ENCODE measurements around the gene CDH4. TPM values are rescaled to one million over a fixed set of nuclear protein-coding genes. Genes with fewer than 3 reads are reported as not detected.

The CDH4 gene
- total RNA-seq, 1 donor from 2014 or later: not detected

DNA sequence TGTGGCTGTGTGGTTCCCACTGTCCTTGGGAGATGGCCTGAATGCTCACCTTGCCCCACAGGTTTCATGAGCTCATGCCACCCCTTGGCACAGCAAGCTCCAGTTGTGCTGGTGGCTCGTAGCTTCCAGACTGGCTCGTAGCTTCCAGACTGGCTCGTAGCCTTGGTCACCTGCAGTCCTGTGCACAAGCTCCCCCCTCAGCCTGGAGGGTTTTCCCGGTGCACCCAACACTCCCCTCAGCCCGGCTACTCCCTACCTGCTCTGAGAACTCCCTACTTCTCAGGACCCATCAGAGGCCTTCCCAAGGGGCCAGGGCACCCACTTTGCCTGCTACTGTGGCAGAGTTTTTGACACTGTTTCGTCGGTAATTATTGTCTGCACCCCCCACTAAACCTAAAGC, 528.0 kb downstream of the CDH4 start:
- intact Hi-C loops (cut with DNase I): no loop called here
- DNase-seq (ENCODE audit: low spot score): no peak

GRCh38 chr20:61784801-61785566, 532.9 kb downstream of the CDH4 start:
- no peak for DNase-seq (ENCODE audit: low spot score)
- intact Hi-C loops (cut with DNase I): no loop called here

GRCh38 chr20:61785567-61785816, 533.4 kb downstream of the CDH4 start:
- intact Hi-C loops (cut with DNase I): no loop called here
- no peak for DNase-seq (ENCODE audit: low spot score)

DNA sequence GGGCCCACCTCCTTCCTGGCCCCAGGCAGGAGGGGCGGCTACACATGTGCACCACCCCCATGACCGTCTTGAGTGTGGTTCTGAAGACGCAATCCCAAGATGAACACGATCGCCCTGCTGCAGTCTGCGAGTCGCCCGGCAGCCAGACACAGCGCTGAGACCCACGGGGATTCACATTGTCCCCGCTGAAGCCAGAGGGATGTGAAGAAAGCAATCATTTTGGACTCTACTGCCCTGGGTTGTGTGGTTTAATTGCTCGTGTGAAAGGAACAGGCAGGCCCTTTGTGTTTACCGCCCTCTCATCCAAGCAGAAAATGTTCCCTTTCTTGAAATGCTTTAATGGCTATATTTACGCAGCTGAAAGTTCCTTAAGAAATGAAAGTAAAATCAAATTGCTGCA, 534.2 kb downstream of the CDH4 start:
- no peak for DNase-seq (ENCODE audit: low spot score)

DNA sequence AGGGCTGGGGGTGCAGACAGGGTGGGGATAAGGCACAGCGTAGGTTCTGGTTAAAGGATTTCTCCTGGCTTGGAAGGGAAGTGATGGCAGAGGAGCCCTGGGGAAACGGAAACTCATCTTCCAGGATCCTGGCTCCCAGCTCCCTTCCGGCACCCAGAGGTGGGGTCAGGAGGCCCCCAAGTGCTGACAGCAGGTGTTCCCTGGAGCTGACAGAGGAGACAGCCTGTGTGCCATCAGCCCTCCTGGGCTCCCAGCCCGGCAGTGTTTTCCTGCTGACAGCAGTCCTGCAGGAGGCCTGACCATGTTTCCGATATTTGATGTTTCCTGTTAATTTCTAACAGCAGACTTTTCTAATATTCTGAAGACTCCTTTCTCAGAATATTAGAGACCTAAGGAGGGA, 536.3 kb downstream of the CDH4 start:
- intact Hi-C loops (cut with DNase I): no loop called here
- DNase-seq (ENCODE audit: low spot score): no peak

More for the DNA sequence above, 534.2 kb downstream of the CDH4 start:
- intact Hi-C loops (cut with DNase I): no loop called here

DNA sequence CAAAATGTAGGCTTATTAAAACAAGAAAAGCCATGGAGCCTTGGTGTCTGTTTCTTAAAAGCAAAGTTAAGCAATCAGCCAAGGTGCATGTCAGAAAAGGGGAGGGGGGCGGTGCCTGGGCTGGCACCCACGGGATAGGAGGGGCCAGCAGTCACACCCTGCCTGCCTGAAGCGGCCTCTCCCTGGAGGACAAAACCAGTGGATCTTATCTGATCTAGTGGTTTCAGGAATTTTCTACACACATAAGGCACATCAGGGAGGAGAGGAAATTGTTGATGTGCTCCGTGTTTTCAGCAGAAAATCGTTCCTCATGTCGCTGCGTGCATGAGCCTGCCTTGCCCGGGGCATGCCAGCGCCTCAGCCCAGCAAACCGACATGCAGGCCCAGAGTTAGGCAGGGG, 537.3 kb downstream of the CDH4 start:
- no peak for DNase-seq (ENCODE audit: low spot score)
- intact Hi-C loops (cut with DNase I): no loop called here

DNA sequence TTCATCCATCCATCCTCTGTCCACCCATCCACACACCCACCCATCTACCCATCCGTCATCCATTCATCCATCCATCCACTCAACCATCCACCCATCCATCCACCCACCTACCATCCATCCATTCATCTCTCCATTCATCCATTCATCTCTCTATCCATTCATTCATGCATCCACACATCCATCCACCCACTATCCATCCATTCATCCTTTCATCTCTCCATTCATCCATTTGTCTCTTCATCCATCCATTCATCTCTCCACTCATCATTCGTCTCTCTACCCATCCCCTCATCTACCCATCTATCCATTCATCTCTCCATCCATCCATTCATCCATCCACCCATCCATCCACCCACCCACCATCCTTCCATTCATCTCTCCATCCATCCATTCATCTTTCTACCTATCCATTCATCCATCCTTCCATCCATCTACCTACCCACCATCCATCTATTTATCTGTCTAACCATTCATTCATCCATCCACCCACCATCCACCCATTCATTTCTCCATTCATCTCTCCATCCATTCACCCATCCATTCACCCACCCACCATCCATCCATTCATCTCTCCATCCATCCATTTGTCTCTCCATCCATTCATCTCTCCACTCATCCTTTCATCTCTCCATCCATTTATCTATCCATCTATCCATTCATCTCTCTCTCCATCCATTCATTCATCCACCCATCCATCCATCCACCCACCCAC, 538.2 kb downstream of the CDH4 start:
- no peak for DNase-seq (ENCODE audit: low spot score)
- intact Hi-C loops (cut with DNase I): no loop called here

DNA sequence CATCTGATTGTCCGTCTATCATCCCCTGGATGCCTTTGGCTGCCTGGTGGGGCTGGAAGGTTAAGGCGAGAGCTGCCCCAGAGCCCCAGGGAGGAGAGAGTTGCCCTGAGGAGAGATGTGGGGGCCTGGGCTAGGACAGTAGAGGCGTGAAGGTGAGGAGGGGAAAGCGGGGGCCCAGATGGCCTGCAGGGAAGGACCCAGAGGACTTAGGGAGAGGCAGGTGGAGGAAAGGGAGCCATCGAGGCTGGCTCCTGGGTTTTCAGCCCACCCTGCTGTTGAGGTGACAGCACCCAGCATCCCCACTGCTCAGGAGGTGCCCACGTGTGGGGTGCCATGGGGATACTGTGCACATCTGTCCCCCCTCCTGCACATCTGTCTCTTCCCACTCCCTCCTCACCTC, 539.9 kb downstream of the CDH4 start:
- DNase-seq (ENCODE audit: low spot score): no peak
- intact Hi-C loops (cut with DNase I): no loop called here

DNA sequence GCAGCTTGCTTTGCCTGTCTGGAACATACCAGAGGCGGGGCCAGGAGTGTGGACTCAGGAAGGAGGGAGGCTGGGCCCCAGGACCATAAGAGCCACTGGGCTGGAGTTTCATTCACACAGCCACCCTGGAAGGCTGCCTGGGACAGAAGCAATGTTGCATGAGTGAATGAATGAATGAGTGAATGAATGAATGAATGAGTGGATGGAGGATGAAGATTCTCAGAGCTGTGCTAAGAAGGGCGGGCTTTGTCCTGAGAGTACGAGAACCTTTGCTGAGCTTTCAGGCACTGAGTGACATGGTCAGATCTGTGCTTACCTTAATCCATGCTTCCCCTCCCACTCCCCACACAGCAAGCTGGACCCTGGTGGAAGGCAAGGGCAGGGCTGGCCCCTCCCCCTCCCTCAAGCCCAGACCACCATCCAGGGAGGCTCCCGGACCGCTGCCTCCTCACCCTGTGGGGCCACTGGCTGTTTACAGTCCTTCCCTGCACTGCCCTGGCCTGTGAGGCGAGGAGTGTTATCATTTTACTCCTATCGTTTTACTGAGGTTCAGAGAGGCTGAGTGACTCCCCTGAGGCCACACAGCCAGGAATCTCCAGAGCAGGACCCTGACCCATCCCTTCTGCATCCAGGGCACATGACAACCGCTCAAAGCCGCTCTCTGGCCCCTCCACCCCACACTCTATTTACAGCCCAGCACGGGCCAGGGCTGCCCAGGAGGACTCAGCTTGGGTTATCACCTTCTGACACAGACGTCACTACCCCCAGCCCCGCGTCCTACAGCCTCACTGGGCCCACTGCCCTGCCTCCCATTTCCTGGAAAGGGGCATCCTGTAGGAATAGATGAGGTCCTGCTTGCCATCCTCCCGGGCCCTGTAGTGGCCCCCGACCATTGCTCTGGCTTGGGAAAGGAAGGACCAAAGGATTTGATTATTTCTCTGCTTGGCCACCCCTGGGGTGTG, 543.9 kb downstream of the CDH4 start:
- no peak for DNase-seq (ENCODE audit: low spot score)
- intact Hi-C loops (cut with DNase I): no loop called here

- intact Hi-C loops (cut with DNase I): no loop called here
- no peak for DNase-seq (ENCODE audit: low spot score)
Measured at GRCh38 chr20:61796738-61797137, 544.7 kb downstream of the CDH4 start.

DNA sequence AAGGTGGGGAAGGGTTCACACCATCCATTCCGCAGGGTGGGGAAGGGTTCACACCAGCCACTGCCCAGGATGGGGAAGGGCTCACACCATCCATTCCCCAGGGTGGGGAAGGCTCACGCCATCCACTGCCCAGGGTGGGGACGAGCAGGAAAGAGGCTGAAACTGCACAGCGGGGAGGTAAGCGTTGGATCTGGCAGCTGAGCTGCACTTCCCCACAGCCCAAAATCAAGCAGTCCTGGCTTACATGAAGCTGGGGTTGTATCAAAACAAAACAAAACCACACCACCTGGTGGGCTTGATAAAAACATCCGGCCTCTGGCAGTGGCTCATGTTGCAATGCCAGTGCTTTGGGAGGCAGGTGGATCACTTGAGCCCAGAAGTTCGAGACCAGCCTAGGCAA, 545.1 kb downstream of the CDH4 start:
- no peak for DNase-seq (ENCODE audit: low spot score)
- intact Hi-C loops (cut with DNase I): no loop called here

DNA sequence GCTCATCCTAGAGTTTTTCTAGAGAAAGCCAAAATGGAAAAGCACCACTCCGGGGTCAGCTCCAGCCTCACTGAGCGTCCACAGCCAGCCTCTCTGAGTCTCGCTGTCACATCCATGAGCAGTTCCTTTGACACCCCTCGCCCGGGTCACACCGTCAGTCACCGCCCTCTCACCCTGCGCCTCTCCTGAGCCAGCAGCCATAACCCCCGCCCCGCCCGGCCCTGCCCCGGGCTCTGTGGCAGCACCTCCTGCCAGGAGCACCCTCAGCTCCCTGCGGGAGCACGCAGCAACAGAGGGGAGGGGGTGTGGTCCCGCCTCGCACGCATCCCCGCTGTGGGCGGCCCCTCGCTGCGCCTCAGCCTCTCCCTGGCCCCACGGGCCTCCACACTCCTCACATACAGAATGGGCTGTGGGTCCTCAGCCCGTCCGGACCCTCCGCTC, 545.9 kb downstream of the CDH4 start:
- DNase-seq (ENCODE audit: low spot score): no peak
- intact Hi-C loops (cut with DNase I): no loop called here

DNA sequence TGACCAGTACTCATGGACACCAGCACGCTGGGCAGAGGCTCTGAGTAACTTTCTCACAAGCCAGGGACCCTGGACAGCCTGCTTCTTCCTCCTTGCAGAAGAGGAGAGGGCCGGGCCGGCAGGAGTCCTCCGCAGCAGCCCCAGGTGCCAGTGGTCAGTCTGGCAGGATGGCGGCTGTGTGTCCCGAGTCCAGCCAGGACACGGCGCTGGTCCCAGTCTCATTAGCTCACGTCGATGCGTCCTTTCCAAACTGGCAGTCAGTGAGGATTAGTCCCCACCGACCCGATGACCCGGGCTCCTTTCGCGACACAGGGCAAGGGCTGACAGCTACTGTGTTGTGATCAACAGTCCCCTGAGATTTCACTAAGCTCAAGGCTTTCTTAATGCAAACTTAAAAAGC, 546.6 kb downstream of the CDH4 start:
- DNase-seq (ENCODE audit: low spot score): no peak
- intact Hi-C loops (cut with DNase I): no loop called here

DNA sequence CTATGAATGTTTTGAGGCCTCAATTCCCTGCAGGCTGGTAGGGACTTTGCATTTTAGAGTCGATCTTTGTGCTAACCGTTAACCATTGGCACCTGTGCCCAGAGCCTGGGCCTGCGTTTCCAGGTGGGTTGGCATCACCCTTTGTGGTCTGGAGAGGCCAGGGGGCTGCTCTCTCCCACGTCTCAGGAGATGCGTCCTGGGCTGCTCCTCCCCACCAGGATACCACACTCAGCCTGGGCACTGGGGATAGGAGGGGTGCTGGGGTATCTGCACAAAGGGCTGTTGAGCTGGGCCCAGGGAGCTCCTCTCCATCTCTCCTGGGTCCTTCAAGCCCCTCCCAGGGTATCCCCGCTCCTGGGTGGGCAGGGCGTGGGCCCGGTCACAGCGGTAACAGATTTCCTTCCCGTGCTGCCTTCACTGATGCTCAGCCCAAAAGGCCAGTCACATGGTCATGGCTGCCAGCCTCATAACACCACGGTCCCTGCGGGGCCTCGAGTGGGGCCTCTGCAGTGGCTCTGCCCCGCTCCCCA, 547.4 kb downstream of the CDH4 start:
- intact Hi-C loops (cut with DNase I): no loop called here
- no peak for DNase-seq (ENCODE audit: low spot score)

GRCh38 chr20:61799928-61800327, 547.9 kb downstream of the CDH4 start:
- DNase-seq (ENCODE audit: low spot score): no peak
- intact Hi-C loops (cut with DNase I): no loop called here

- no peak for DNase-seq (ENCODE audit: low spot score)
- intact Hi-C loops (cut with DNase I): no loop called here
Measured at GRCh38 chr20:61800359-61801064, 548.5 kb downstream of the CDH4 start.

- DNase-seq (ENCODE audit: low spot score): no peak
- intact Hi-C loops (cut with DNase I): no loop called here
Measured at GRCh38 chr20:61801065-61801360, 549.0 kb downstream of the CDH4 start.

GRCh38 chr20:61801428-61801827, 549.4 kb downstream of the CDH4 start:
- intact Hi-C loops (cut with DNase I): no loop called here
- no peak for DNase-seq (ENCODE audit: low spot score)

DNA sequence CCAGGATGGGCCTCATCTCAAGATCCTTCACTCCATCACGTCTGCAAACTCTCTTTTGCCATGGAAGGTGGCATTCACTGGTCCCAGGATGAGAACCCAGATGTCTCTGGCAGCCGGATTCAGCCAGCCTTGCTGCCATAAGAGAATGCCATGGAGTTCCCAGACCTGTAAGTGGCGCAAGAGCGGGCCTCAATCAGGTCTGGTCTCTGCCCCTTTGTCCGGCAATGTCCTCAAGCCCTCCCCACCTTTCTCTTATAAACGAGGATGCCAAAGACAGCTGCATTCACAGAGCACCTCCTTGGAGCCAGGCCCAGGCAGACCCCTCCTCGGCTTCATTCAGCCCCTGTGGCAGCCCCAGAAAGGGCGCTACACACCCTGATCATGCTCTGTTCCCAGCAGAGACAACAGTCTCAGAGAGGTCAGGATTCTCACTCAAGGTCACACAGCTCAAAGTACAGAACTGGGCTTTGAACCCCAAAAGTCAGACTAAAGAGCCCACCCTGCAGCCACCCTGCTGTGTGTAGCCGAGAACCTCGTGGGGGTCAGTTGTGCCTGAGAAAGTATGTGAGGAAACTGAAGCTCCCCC, 549.9 kb downstream of the CDH4 start:
- no peak for DNase-seq (ENCODE audit: low spot score)
- intact Hi-C loops (cut with DNase I): no loop called here
